ENCODE measurements around the gene INPP4B. TPM values are rescaled to one million over a fixed set of nuclear protein-coding genes. Genes with fewer than 3 reads are reported as not detected.

Gene INPP4B
- total RNA-seq, 1 experiment from 2014 or later = 14.3 TPM

GRCh38 chr4:142265946-142266345, 580.2 kb downstream of the INPP4B start:
- Histone ChIP-seq H2AFZ (ENCODE audit: low read depth, low read length, poor library complexity, severe bottlenecking) (no peak overlapping the region), H3K9me3 (ENCODE audit: control insufficient read depth in 1 of 2, insufficient read depth in 1 of 2, low read depth in 1 of 2, low read length in 2 of 2) (no peaks in the 10 kb centered on the region), H3K4me3 (replicated peaks in 1 of 2; ENCODE audit: low read depth in 1 of 2, low read length in 2 of 2) (no peak overlapping the region), H3K27ac (ENCODE audit: low read depth, low read length) (peak overlapping the region; percentile 16; the same call in 1 of the 2 replicates), H3K9me2 (ENCODE audit: insufficient read depth) (no peaks in the 10 kb centered on the region), H3K36me3 (ENCODE audit: control insufficient read depth in 1 of 2, insufficient read depth in 2 of 2, low read length in 2 of 2) (no peaks in the 10 kb centered on the region), H3K79me2 (ENCODE audit: insufficient read depth, low read length) (no peaks in the 10 kb centered on the region), H3K4me2 (ENCODE audit: low read length) (peak overlapping the region; percentile 62), H4K20me1 (ENCODE audit: insufficient read depth) (no peaks in the 10 kb centered on the region), H3K27me3 (ENCODE audit: insufficient read depth, low read length) (no peaks in the 10 kb centered on the region), H3K9ac (ENCODE audit: low read length) (no peak overlapping the region), H3K4me1 (ENCODE audit: control insufficient read depth in 1 of 2, insufficient read depth in 2 of 2, low read length in 2 of 2) (peaks cover 20 to 28% of the 10 kb centered on the region in 2 experiments)
- ATAC-seq (peak; percentile 44; the same call in 1 of the 2 replicates), DNase-seq (ENCODE audit: low read depth, low spot score) (no peak)
- intact Hi-C loops (cut with micrococcal nuclease) = no loop called here
- BruUV-seq (replicated peaks) = no TSS peak
- ChIA-PET POLR2A (no interaction called here), RAD21 (ENCODE audit: low non-redundant PET in 1 of 2, low total read pairs in 2 of 2, uncharacterized antibody in 2 of 2, unreplicated experiment in 2 of 2) (no interaction called here), CTCF (no interaction called here)
- TF ChIP-seq ELF1 (IDR thresholded peaks at IDR 0.05; ENCODE audit: borderline replicate concordance, low read depth) (no peak), SP1 (IDR thresholded peaks at IDR 0.05; ENCODE audit: low read depth) (no peak), POLR2AphosphoS5 (IDR thresholded peaks at IDR 0.05; ENCODE audit: low read depth, low read length) (no peak)

- ChIA-PET POLR2A (no interaction called here), RAD21 (ENCODE audit: low non-redundant PET in 1 of 2, low total read pairs in 2 of 2, uncharacterized antibody in 2 of 2, unreplicated experiment in 2 of 2) (no interaction called here), CTCF (interaction anchor here (1.0 kb wide), 1 partner anchor 8 kb away, joined by 3 read pairs; no protein-coding TSS in a partner anchor)
- H3K9me2 ChIP-seq (ENCODE audit: insufficient read depth) = no peaks in the 10 kb centered on the region
- BruUV-seq (replicated peaks) = no TSS peak
- H3K9ac ChIP-seq (ENCODE audit: low read length) = no peak overlapping the region
- H3K4me3 ChIP-seq (replicated peaks in 1 of 2; ENCODE audit: low read depth in 1 of 2, low read length in 2 of 2) = no peak overlapping the region
- H3K9me3 ChIP-seq (ENCODE audit: control insufficient read depth in 1 of 2, insufficient read depth in 1 of 2, low read depth in 1 of 2, low read length in 2 of 2) = no peaks in the 10 kb centered on the region
- DNase-seq (ENCODE audit: low read depth, low spot score) = peak; percentile 21
- peaks cover 20 to 28% of the 10 kb centered on the region in 2 experiments for H3K4me1 ChIP-seq (ENCODE audit: control insufficient read depth in 1 of 2, insufficient read depth in 2 of 2, low read length in 2 of 2)
- peak overlapping the region; percentile 62 for H3K4me2 ChIP-seq (ENCODE audit: low read length)
- H3K36me3 ChIP-seq (ENCODE audit: control insufficient read depth in 1 of 2, insufficient read depth in 2 of 2, low read length in 2 of 2) = no peaks in the 10 kb centered on the region
- peak; percentile 80 for ATAC-seq
- H3K27ac ChIP-seq (ENCODE audit: low read depth, low read length) = peak overlapping the region; percentile 16; the same call in 1 of the 2 replicates
- no peaks in the 10 kb centered on the region for H3K79me2 ChIP-seq (ENCODE audit: insufficient read depth, low read length)
- no peaks in the 10 kb centered on the region for H3K27me3 ChIP-seq (ENCODE audit: insufficient read depth, low read length)
- H4K20me1 ChIP-seq (ENCODE audit: insufficient read depth) = no peaks in the 10 kb centered on the region
- intact Hi-C loops (cut with micrococcal nuclease) = no loop called here
- H2AFZ ChIP-seq (ENCODE audit: low read depth, low read length, poor library complexity, severe bottlenecking) = no peak overlapping the region
- no peak for TF ChIP-seq CTCF (IDR thresholded peaks at IDR 0.05 in 2 of 3, conservative IDR thresholded peaks at IDR 0.05 in 1 of 3; ENCODE audit: borderline replicate concordance in 1 of 3, insufficient read depth in 1 of 3, low read depth in 2 of 3, low read length in 2 of 3)
- peak; percentile 68 for TF ChIP-seq SRF (IDR thresholded peaks at IDR 0.05; ENCODE audit: low read depth)
- TF ChIP-seq EZH2 (IDR thresholded peaks at IDR 0.05) = no peak
- TF ChIP-seq REST (IDR thresholded peaks at IDR 0.05; ENCODE audit: low read depth) = no peak
- peak; percentile 73; the same call in 1 of the 2 replicates for TF ChIP-seq CBX3 (IDR thresholded peaks at IDR 0.05; ENCODE audit: low read depth)
- peak; percentile 30; the same call in 1 of the 2 replicates for TF ChIP-seq ATF3 (IDR thresholded peaks at IDR 0.05)
- no peak for TF ChIP-seq MAX (IDR thresholded peaks at IDR 0.05)
- TF ChIP-seq SIN3A (IDR thresholded peaks at IDR 0.05; ENCODE audit: low read depth) = no peak
- no peak for TF ChIP-seq TCF7L2 (IDR thresholded peaks at IDR 0.05; ENCODE audit: borderline replicate concordance, extremely low read depth, insufficient read depth, insufficient read length)
- peak; percentile 62; the same call in 1 of the 2 replicates for TF ChIP-seq SP1 (IDR thresholded peaks at IDR 0.05; ENCODE audit: low read depth)
- no peak for TF ChIP-seq ZFX (IDR thresholded peaks at IDR 0.05)
- no peak for TF ChIP-seq EZH2phosphoT487 (IDR thresholded peaks at IDR 0.05; ENCODE audit: borderline replicate concordance)
- TF ChIP-seq CEBPB (IDR thresholded peaks at IDR 0.05; ENCODE audit: low read depth) = peak; percentile 48; the same call in 1 of the 2 replicates
- TF ChIP-seq RAD21 (IDR thresholded peaks at IDR 0.05; ENCODE audit: low read depth) = no peak
- TF ChIP-seq JUND (IDR thresholded peaks at IDR 0.05) = peak; percentile 79
Observed at GRCh38 chr4:142265536-142265935, 580.6 kb downstream of the INPP4B start.
